Muscle of back (tissue), 11 donors: ENCODE results near the gene TGM2. TPM values are rescaled to one million over a fixed set of nuclear protein-coding genes. Genes with fewer than 3 reads are reported as not detected.
A peak's percentile ranks its signal among the peaks of the same experiment; 100 is the strongest.

Experiments
- DNase-seq, 3 donors: peaks; one replicate each; pipeline versions ENCODE4 v3.0.0 to v3.0.0-alpha.2; 2013
- polyA plus RNA-seq, 10 donors: library from polyadenylated mRNA; unstranded; fragments of 120-200 nt; gene quantifications; one replicate each; pipeline ENCODE4 v1.2.1, GENCODE V29; 2013; ENCODE audit not compliant: insufficient read length in 10 of 10

Gene TGM2
- polyA plus RNA-seq, 10 donors: 7.6 to 21.4 (median 14.5) TPM

GRCh38 chr20:38095017-38095686, 69.9 kb downstream of the TGM2 start:
- DNase-seq: no peak

- peak in 2 of 3 donors; percentile 50 to 74 for DNase-seq
Observed at GRCh38 chr20:38094373-38094891, 70.6 kb downstream of the TGM2 start.

GRCh38 chr20:38093641-38094077, 71.4 kb downstream of the TGM2 start:
- no peak for DNase-seq

- no peak for DNase-seq
Observed at GRCh38 chr20:38092915-38093314, 72.2 kb downstream of the TGM2 start.

- DNase-seq: no peak
Observed at GRCh38 chr20:38092260-38092857, 72.7 kb downstream of the TGM2 start.

GRCh38 chr20:38091441-38092216, 73.4 kb downstream of the TGM2 start:
- no peak for DNase-seq

- DNase-seq: no peak
Observed at GRCh38 chr20:38090061-38090460, 75.0 kb downstream of the TGM2 start.

GRCh38 chr20:38089500-38089899, 75.6 kb downstream of the TGM2 start:
- DNase-seq: no peak

GRCh38 chr20:38085026-38085425, 80.0 kb downstream of the TGM2 start:
- DNase-seq: no peak

GRCh38 chr20:38084425-38084951, 80.6 kb downstream of the TGM2 start:
- peak in 1 of 3 donors; percentile 48 for DNase-seq

- DNase-seq: no peak
Observed at GRCh38 chr20:38083338-38084048, 81.6 kb downstream of the TGM2 start.

GRCh38 chr20:38082894-38083293, 82.2 kb downstream of the TGM2 start:
- DNase-seq: no peak

GRCh38 chr20:38081575-38081974, 83.5 kb downstream of the TGM2 start:
- DNase-seq: no peak

GRCh38 chr20:38079353-38079752, 85.7 kb downstream of the TGM2 start:
- no peak for DNase-seq

GRCh38 chr20:38078084-38078483, 87.0 kb downstream of the TGM2 start:
- no peak for DNase-seq

Other genes starting within 250 kb of the TGM2 start
- gene TTI1, start 131.8 kb downstream of the TGM2 start, polyA plus RNA-seq: 10 to 100 TPM; 13.0 to 19.3 (median 16.2) TPM
- gene RPRD1B, start 131.5 kb downstream of the TGM2 start, polyA plus RNA-seq: 10 to 100 TPM; 18.4 to 33.0 (median 26.5) TPM
- gene KIAA1755, start 95.5 kb upstream of the TGM2 start, polyA plus RNA-seq: 10 to 100 TPM in 5 of 10 donors, 1 to 10 TPM in 5; 4.5 to 24.0 (median 9.9) TPM
- gene BPI, start 138.9 kb upstream of the TGM2 start, polyA plus RNA-seq: 1 to 10 TPM in 3 of 10 donors, under 1 TPM in 7; 0.12 to 1.8 (median 0.73) TPM
- gene LBP, start 181.2 kb upstream of the TGM2 start, polyA plus RNA-seq: not detected